H1 (cell line): ENCODE data around the gene RFX5. TPM values are rescaled to one million over a fixed set of nuclear protein-coding genes. Genes with fewer than 3 reads are reported as not detected.

Experiments used
- CTCF ChIA-PET: fragments of 300-600 bp; sonication (Branson Sonifier 250); formaldehyde crosslinking; loops from one replicate; lab custom pipeline; 2021; ENCODE audit not compliant: partially characterized antibody; lab: Charles Lee
- POLR2A ChIA-PET: fragments of 300-600 bp; sonication (Branson Sonifier 250); formaldehyde crosslinking; loops from one replicate; lab custom pipeline; 2021; ENCODE audit warnings: inconsistent platforms; ENCODE audit not compliant: partially characterized antibody; lab: Charles Lee
- DNase-seq, 2 experiments: peaks; one replicate each; pipeline versions ENCODE4 v3.0.0 to v3.0.0-alpha.2; 2010 to 2022; ENCODE audit warnings: low spot score in 2 of 2, low read depth in 1 of 2, mixed read lengths in 1 of 2
- FAIRE-seq: peaks from 2 replicates; lab custom pipeline; 2011; peaks lifted over from hg19 to GRCh38; lab: Jason Lieb, UNC
- H2AFZ ChIP-seq: 2 replicates; pipeline ENCODE4 v1.8.1; 2012; ENCODE audit warnings: low read length, inconsistent platforms
- H2AK5ac ChIP-seq: 2 replicates; pipeline ENCODE4 v1.6.1; 2013; ENCODE audit warnings: low read depth, low read length
- H2BK120ac ChIP-seq: replicated peaks from 2 replicates; pipeline ENCODE3; 2013; ENCODE audit warnings: low read depth, low read length, inconsistent platforms
- H2BK12ac ChIP-seq: 2 replicates; pipeline ENCODE4 v1.6.1; 2013; ENCODE audit warnings: low read depth, low read length
- H2BK15ac ChIP-seq: 2 replicates; pipeline ENCODE4 v1.6.1; 2013; ENCODE audit warnings: low read length
- H2BK20ac ChIP-seq: 2 replicates; pipeline ENCODE4 v1.6.1; 2013; ENCODE audit warnings: low read length
- H2BK5ac ChIP-seq: 2 replicates; pipeline ENCODE4 v1.6.1; 2013; ENCODE audit warnings: low read depth, low read length
- H3K14ac ChIP-seq: 2 replicates; pipeline ENCODE4 v1.6.1; 2013; ENCODE audit warnings: inconsistent platforms; ENCODE audit not compliant: insufficient read length
- H3K18ac ChIP-seq: 2 replicates; pipeline ENCODE4 v1.6.1; 2013; ENCODE audit warnings: low read length; ENCODE audit errors: extremely low read depth
- H3K23ac ChIP-seq: 2 replicates; pipeline ENCODE4 v1.6.1; 2013; ENCODE audit warnings: inconsistent platforms; ENCODE audit not compliant: insufficient read length
- H3K23me2 ChIP-seq: 2 replicates; pipeline ENCODE4 v1.6.1; 2013; ENCODE audit warnings: low read depth, low read length
- H3K27ac ChIP-seq: 2 replicates; pipeline ENCODE4 v1.6.1; 2011; ENCODE audit warnings: low read depth, low read length, inconsistent platforms
- H3K27me3 ChIP-seq, 4 experiments: replicated peaks in 1 of 4; 1 replicate in 1 of 4; 2 replicates in 3 of 4; pipeline versions ENCODE4 v1.6.1 to v1.8.1; 2011 to 2013; ENCODE audit warnings: low read length in 3 of 4, mild to moderate bottlenecking in 3 of 4, inconsistent platforms in 2 of 4, mixed read lengths in 2 of 4, moderate library complexity in 1 of 4; ENCODE audit not compliant: control insufficient read depth in 3 of 4, insufficient read depth in 3 of 4; ENCODE audit errors: extremely low read depth in 1 of 4
- H3K36me3 ChIP-seq, 4 experiments: 2 replicates each; pipeline versions ENCODE4 v1.6.1 to v1.8.1; 2011 to 2013; ENCODE audit warnings: mild to moderate bottlenecking in 4 of 4, low read length in 3 of 4, moderate library complexity in 2 of 4, control low read depth in 1 of 4, inconsistent platforms in 1 of 4; ENCODE audit not compliant: insufficient read depth in 4 of 4, control insufficient read depth in 2 of 4
- H3K4ac ChIP-seq: replicated peaks from 2 replicates; pipeline ENCODE3; 2013; ENCODE audit warnings: low read length, low read depth, mixed read lengths, inconsistent platforms; ENCODE audit not compliant: insufficient read length
- H3K4me1 ChIP-seq, 4 experiments: replicated peaks in 1 of 4; 1 replicate in 1 of 4; 2 replicates in 3 of 4; pipeline versions ENCODE4 v1.6.1 to v1.8.1; 2011 to 2013; ENCODE audit warnings: low read length in 3 of 4, inconsistent platforms in 2 of 4, mixed read lengths in 1 of 4; ENCODE audit not compliant: insufficient read depth in 4 of 4, control insufficient read depth in 3 of 4
- H3K4me2 ChIP-seq, 2 experiments: 2 replicates each; pipeline versions ENCODE4 v1.6.1 to v1.8.1; 2011 to 2013; ENCODE audit warnings: low read depth in 2 of 2, low read length in 2 of 2, control low read depth in 1 of 2, inconsistent platforms in 1 of 2, mild to moderate bottlenecking in 1 of 2; ENCODE audit not compliant: insufficient read depth in 1 of 2
- H3K4me3 ChIP-seq, 4 experiments: fragments of 200-600, 300-600 bp in 1 of 4; sonication (generic), shearing (Covaris generic), sonication (Bioruptor Twin) in 1 of 4; 2 replicates each; pipeline versions ENCODE4 v1.5.1 to v1.8.1; 2011 to 2016; ENCODE audit warnings: low read length in 4 of 4, low read depth in 3 of 4, control low read depth in 2 of 4, inconsistent platforms in 2 of 4, mild to moderate bottlenecking in 2 of 4, mixed read lengths in 1 of 4, moderate library complexity in 1 of 4; ENCODE audit not compliant: insufficient read depth in 2 of 4; ENCODE audit errors: extremely low read depth in 1 of 4
- H3K56ac ChIP-seq: replicated peaks from 2 replicates; pipeline ENCODE3; 2013; ENCODE audit warnings: low read depth, mild to moderate bottlenecking, mixed read lengths, low read length, inconsistent platforms; ENCODE audit not compliant: insufficient read length
- H3K79me1 ChIP-seq: 2 replicates; pipeline ENCODE4 v1.6.1; 2013; ENCODE audit warnings: low read depth, low read length, control low read depth
- H3K79me2 ChIP-seq, 2 experiments: 2 replicates each; pipeline versions ENCODE4 v1.6.1 to v1.8.1; 2012 to 2013; ENCODE audit warnings: low read length in 2 of 2, mild to moderate bottlenecking in 2 of 2, inconsistent platforms in 1 of 2; ENCODE audit not compliant: insufficient read depth in 2 of 2, control insufficient read depth in 1 of 2
- H3K9ac ChIP-seq, 4 experiments: replicated peaks in 1 of 4; 1 replicate in 1 of 4; 2 replicates in 3 of 4; pipeline versions ENCODE4 v1.6.1 to v1.8.1; 2011 to 2013; ENCODE audit warnings: low read depth in 3 of 4, low read length in 3 of 4, control low read depth in 2 of 4, mild to moderate bottlenecking in 2 of 4, moderate library complexity in 2 of 4, inconsistent platforms in 1 of 4; ENCODE audit errors: extremely low read depth in 1 of 4
- H3K9me3 ChIP-seq, 2 experiments: 2 replicates each; pipeline versions ENCODE4 v1.6.1 to v1.8.1; 2012 to 2013; ENCODE audit warnings: mild to moderate bottlenecking in 2 of 2, moderate library complexity in 2 of 2, control low read depth in 1 of 2, inconsistent platforms in 1 of 2, low read depth in 1 of 2, low read length in 1 of 2, mixed read lengths in 1 of 2; ENCODE audit not compliant: insufficient read depth in 2 of 2
- H4K20me1 ChIP-seq, 2 experiments: replicated peaks in 1 of 2; 2 replicates each; pipeline versions ENCODE3 to v1.8.1; 2011 to 2013; ENCODE audit warnings: inconsistent platforms in 2 of 2, low read length in 2 of 2, mild to moderate bottlenecking in 1 of 2; ENCODE audit not compliant: insufficient read depth in 2 of 2, control insufficient read depth in 1 of 2
- H4K5ac ChIP-seq: 2 replicates; pipeline ENCODE4 v1.6.1; 2013; ENCODE audit warnings: low read length, low read depth, mixed read lengths, inconsistent platforms; ENCODE audit not compliant: insufficient read length
- H4K8ac ChIP-seq: 2 replicates; pipeline ENCODE4 v1.8.0; 2013; ENCODE audit warnings: mild to moderate bottlenecking, moderate library complexity, low read length, inconsistent platforms; ENCODE audit not compliant: insufficient read depth; ENCODE audit errors: extremely low read depth
- H4K91ac ChIP-seq: replicated peaks from 2 replicates; pipeline ENCODE3; 2013; ENCODE audit warnings: low read length, mixed read lengths, inconsistent platforms; ENCODE audit not compliant: insufficient read length
- CTCF ChIP-seq, 3 experiments: IDR thresholded peaks; 1 replicate in 2 of 3; 2 replicates in 1 of 3; pipeline versions ENCODE4 v1.5.1 to v1.6.1; 2011; ENCODE audit warnings: low read length in 3 of 3, mild to moderate bottlenecking in 3 of 3, inconsistent platforms in 2 of 3, low read depth in 1 of 3, moderate library complexity in 1 of 3; ENCODE audit not compliant: insufficient read depth in 1 of 3; ENCODE audit errors: control extremely low read depth in 1 of 3
- HDAC2 ChIP-seq, 2 experiments: fragments of 300-600 bp in 1 of 2; sonication (generic) in 1 of 2; IDR thresholded peaks; 2 replicates each; pipeline ENCODE4 v1.6.1; 2011 to 2012; ENCODE audit warnings: low read depth in 2 of 2, low read length in 2 of 2, mild to moderate bottlenecking in 2 of 2, moderate library complexity in 2 of 2, borderline replicate concordance in 1 of 2, inconsistent platforms in 1 of 2
- POLR2AphosphoS5 ChIP-seq: IDR thresholded peaks from 2 replicates; pipeline ENCODE4 v1.6.1; 2011; ENCODE audit warnings: low read depth, low read length
- RNF2 ChIP-seq: fragments of 200-900, 300-1000 bp; sonication (generic); IDR thresholded peaks from 2 replicates; pipeline ENCODE4 v1.7.1; 2016; ENCODE audit warnings: borderline replicate concordance, low read depth, mild to moderate bottlenecking, antibody characterized with exemption, low read length; ENCODE audit not compliant: poor library complexity, severe bottlenecking; ENCODE audit errors: missing control alignments
- RXRA ChIP-seq: IDR thresholded peaks from 2 replicates; pipeline ENCODE4 v1.6.1; 2011; ENCODE audit warnings: low read depth, mild to moderate bottlenecking, low read length, moderate library complexity; ENCODE audit not compliant: insufficient read depth
- SIRT6 ChIP-seq: IDR thresholded peaks from one replicate; pipeline ENCODE4 v1.7.1; 2012; ENCODE audit warnings: low read length, inconsistent platforms
- SP2 ChIP-seq: IDR thresholded peaks from 2 replicates; pipeline ENCODE4 v1.6.1; 2012; ENCODE audit warnings: mild to moderate bottlenecking, low read length, inconsistent platforms
- SUZ12 ChIP-seq: fragments of 200-600 bp; sonication (generic); IDR thresholded peaks from 2 replicates; pipeline ENCODE4 v1.6.1; 2012; ENCODE audit warnings: mild to moderate bottlenecking, inconsistent platforms, low read length, moderate library complexity, mixed read lengths
- TCF12 ChIP-seq: IDR thresholded peaks from 2 replicates; pipeline ENCODE4 v1.6.1; 2011; ENCODE audit warnings: low read depth, mild to moderate bottlenecking, low read length
- TEAD4 ChIP-seq: IDR thresholded peaks from 2 replicates; pipeline ENCODE4 v1.6.1; 2012; ENCODE audit warnings: low read depth, low read length, inconsistent platforms, mixed read lengths
- WGBS, 2 experiments: shearing (Covaris generic) in 1 of 2; methylation state at CpG; one replicate each; pipeline versions ENCODE4 v1.1.6 to v1.1.7; 2013 to 2015; ENCODE audit warnings: low lambda C conversion rate in 2 of 2, mixed read lengths in 2 of 2, inconsistent platforms in 1 of 2, low coverage in 1 of 2, missing lambda C conversion rate in 1 of 2; ENCODE audit not compliant: insufficient replicate concordance in 2 of 2, insufficient coverage in 1 of 2, insufficient read length in 1 of 2; ENCODE audit errors: extremely low coverage in 1 of 2, missing lambda C conversion rate in 1 of 2; 5-methylcytosine and 5-hydroxymethylcytosine counted together
- polyA plus RNA-seq, 7 experiments: library from polyadenylated mRNA; depleted of rRNA in 3 of 7; stranded (reverse) in 5 of 7; unstranded in 2 of 7; fragments of >200 nt in 5 of 7; fragments of 200-250 nt in 2 of 7; gene quantifications; 1 replicate in 5 of 7; 2 replicates in 1 of 7; 4 replicates in 1 of 7; pipeline versions ENCODE4 v1.2.1 to v1.2.3, GENCODE V29; 2011 to 2013; ENCODE audit warnings: missing spikeins in 2 of 7, mixed read lengths in 2 of 7
- total RNA-seq: library from RNA; stranded (reverse); fragmentation: NEBNext Ultra II Directional; extraction: Animal tissue kit (Norgen Biotek cat#: 25700); gene quantifications from 2 replicates; pipeline ENCODE4 v1.2.1, GENCODE V29; 2021

RFX5 gene
- total and polyA plus RNA-seq, 2 of the 8 experiments (the other 6 are each of a cell fraction or from before 2014, with no cell fraction given) = 27.8 to 59.7 TPM

- no peak overlapping the region for H2BK5ac ChIP-seq
- no peak overlapping the region for H3K4me3 ChIP-seq
- POLR2A ChIA-PET = interaction anchor here (0.6 to 2.1 kb wide), 8 partner anchors 8 to 76 kb away, joined by 3 to 12 read pairs (median 4); partner anchors contain the start of genes PI4KB, PSMB4 and RFX5
- peak overlapping the region; percentile 13; the same call in 1 of the 2 replicates for H2BK12ac ChIP-seq
- no peak overlapping the region; the same call in 1 of the 2 replicates for H2BK20ac ChIP-seq
- no peaks in the 10 kb centered on the region for H3K27me3 ChIP-seq
- H4K91ac ChIP-seq = peak overlapping the region; percentile 77
- H2BK120ac ChIP-seq = peak overlapping the region; percentile 85
- no peaks in the 10 kb centered on the region for H4K20me1 ChIP-seq
- H3K9ac ChIP-seq = peak overlapping the region in 2 of 4 experiments; percentile 28 to 49; a peak in 3 of 7 replicates
- peak overlapping the region; percentile 14; the same call in 1 of the 2 replicates for H2AFZ ChIP-seq
- H3K23ac ChIP-seq = no peak overlapping the region
- H4K8ac ChIP-seq = peak overlapping the region; percentile 14; the same call in 1 of the 2 replicates
- no peak for DNase-seq
- no peak overlapping the region for H3K14ac ChIP-seq
- H3K9me3 ChIP-seq = no peaks in the 10 kb centered on the region
- peaks cover 0 to 11% (median 8%) of the 10 kb centered on the region in 4 experiments; a peak in 6 of 7 replicates for H3K4me1 ChIP-seq
- no peaks in the 10 kb centered on the region; a peak in 1 of 8 replicates for H3K36me3 ChIP-seq
- no peak for FAIRE-seq
- H3K18ac ChIP-seq = no peak overlapping the region
- H3K27ac ChIP-seq = no peak overlapping the region
- CTCF ChIA-PET = interaction anchor here (0.7 to 1.3 kb wide), 3 partner anchors 25 to 34 kb away, joined by 3 read pairs; no protein-coding TSS in a partner anchor
- H2BK15ac ChIP-seq = peak overlapping the region; percentile 95; the same call in 1 of the 2 replicates
- H3K23me2 ChIP-seq = peaks cover 2% of the 10 kb centered on the region; the same call in 1 of the 2 replicates
- H3K4me2 ChIP-seq = no peak overlapping the region; a peak in 1 of 4 replicates
- H3K79me1 ChIP-seq = no peaks in the 10 kb centered on the region
- no peaks in the 10 kb centered on the region for H3K79me2 ChIP-seq
- no peak overlapping the region for H4K5ac ChIP-seq
- 96% methylated on average over 14 of the region's 14 CpGs; no CpG with 5 or more reads in 1 of the 2 experiments for WGBS, 2 experiments
- peak overlapping the region; percentile 53 for H3K56ac ChIP-seq
- peak overlapping the region; percentile 96 for H3K4ac ChIP-seq
- 0 out of 2 replicates have a peak overlapping the region, but pooled peaks have one; percentile 1 for H2AK5ac ChIP-seq
- no peak for TF ChIP-seq HDAC2 (IDR thresholded peaks at IDR 0.05; ENCODE audit: borderline replicate concordance in 1 of 2, low read depth in 2 of 2, low read length in 2 of 2)
- no peak for TF ChIP-seq RXRA
- TF ChIP-seq SP2 = no peak
- no peak for TF ChIP-seq TEAD4
- no peak for TF ChIP-seq RNF2
- no peak for TF ChIP-seq POLR2AphosphoS5
- TF ChIP-seq SUZ12 = no peak
- no peak for TF ChIP-seq CTCF (IDR thresholded peaks at IDR 0.05; ENCODE audit: control extremely low read depth in 1 of 3, insufficient read depth in 1 of 3, low read depth in 1 of 3, low read length in 3 of 3)
- no peak for TF ChIP-seq SIRT6
- TF ChIP-seq TCF12 = no peak
These were observed 26.1 kb upstream of the RFX5 start for GRCh38 chr1:151373196-151373595.
